H1 (cell line): ENCODE data around the gene SFMBT2. TPM values are rescaled to one million over a fixed set of nuclear protein-coding genes. Genes with fewer than 3 reads are reported as not detected.

Experiments used
- CTCF ChIA-PET: fragments of 300-600 bp; sonication (Branson Sonifier 250); formaldehyde crosslinking; loops from one replicate; lab custom pipeline; 2021; ENCODE audit not compliant: partially characterized antibody; lab: Charles Lee
- POLR2A ChIA-PET: fragments of 300-600 bp; sonication (Branson Sonifier 250); formaldehyde crosslinking; loops from one replicate; lab custom pipeline; 2021; ENCODE audit warnings: inconsistent platforms; ENCODE audit not compliant: partially characterized antibody; lab: Charles Lee
- DNase-seq, 2 experiments: peaks; one replicate each; pipeline versions ENCODE4 v3.0.0 to v3.0.0-alpha.2; 2010 to 2022; ENCODE audit warnings: low spot score in 2 of 2, low read depth in 1 of 2, mixed read lengths in 1 of 2
- FAIRE-seq: peaks from 2 replicates; lab custom pipeline; 2011; peaks lifted over from hg19 to GRCh38; lab: Jason Lieb, UNC
- H2AFZ ChIP-seq: 2 replicates; pipeline ENCODE4 v1.8.1; 2012; ENCODE audit warnings: low read length, inconsistent platforms
- H2AK5ac ChIP-seq: 2 replicates; pipeline ENCODE4 v1.6.1; 2013; ENCODE audit warnings: low read depth, low read length
- H2BK120ac ChIP-seq: replicated peaks from 2 replicates; pipeline ENCODE3; 2013; ENCODE audit warnings: low read depth, low read length, inconsistent platforms
- H2BK12ac ChIP-seq: 2 replicates; pipeline ENCODE4 v1.6.1; 2013; ENCODE audit warnings: low read depth, low read length
- H2BK15ac ChIP-seq: 2 replicates; pipeline ENCODE4 v1.6.1; 2013; ENCODE audit warnings: low read length
- H2BK20ac ChIP-seq: 2 replicates; pipeline ENCODE4 v1.6.1; 2013; ENCODE audit warnings: low read length
- H2BK5ac ChIP-seq: 2 replicates; pipeline ENCODE4 v1.6.1; 2013; ENCODE audit warnings: low read depth, low read length
- H3K14ac ChIP-seq: 2 replicates; pipeline ENCODE4 v1.6.1; 2013; ENCODE audit warnings: inconsistent platforms; ENCODE audit not compliant: insufficient read length
- H3K18ac ChIP-seq: 2 replicates; pipeline ENCODE4 v1.6.1; 2013; ENCODE audit warnings: low read length; ENCODE audit errors: extremely low read depth
- H3K23ac ChIP-seq: 2 replicates; pipeline ENCODE4 v1.6.1; 2013; ENCODE audit warnings: inconsistent platforms; ENCODE audit not compliant: insufficient read length
- H3K23me2 ChIP-seq: 2 replicates; pipeline ENCODE4 v1.6.1; 2013; ENCODE audit warnings: low read depth, low read length
- H3K27ac ChIP-seq: 2 replicates; pipeline ENCODE4 v1.6.1; 2011; ENCODE audit warnings: low read depth, low read length, inconsistent platforms
- H3K27me3 ChIP-seq, 4 experiments: replicated peaks in 1 of 4; 1 replicate in 1 of 4; 2 replicates in 3 of 4; pipeline versions ENCODE4 v1.6.1 to v1.8.1; 2011 to 2013; ENCODE audit warnings: low read length in 3 of 4, mild to moderate bottlenecking in 3 of 4, inconsistent platforms in 2 of 4, mixed read lengths in 2 of 4, moderate library complexity in 1 of 4; ENCODE audit not compliant: control insufficient read depth in 3 of 4, insufficient read depth in 3 of 4; ENCODE audit errors: extremely low read depth in 1 of 4
- H3K36me3 ChIP-seq, 4 experiments: 2 replicates each; pipeline versions ENCODE4 v1.6.1 to v1.8.1; 2011 to 2013; ENCODE audit warnings: mild to moderate bottlenecking in 4 of 4, low read length in 3 of 4, moderate library complexity in 2 of 4, control low read depth in 1 of 4, inconsistent platforms in 1 of 4; ENCODE audit not compliant: insufficient read depth in 4 of 4, control insufficient read depth in 2 of 4
- H3K4ac ChIP-seq: replicated peaks from 2 replicates; pipeline ENCODE3; 2013; ENCODE audit warnings: low read length, low read depth, mixed read lengths, inconsistent platforms; ENCODE audit not compliant: insufficient read length
- H3K4me1 ChIP-seq, 4 experiments: replicated peaks in 1 of 4; 1 replicate in 1 of 4; 2 replicates in 3 of 4; pipeline versions ENCODE4 v1.6.1 to v1.8.1; 2011 to 2013; ENCODE audit warnings: low read length in 3 of 4, inconsistent platforms in 2 of 4, mixed read lengths in 1 of 4; ENCODE audit not compliant: insufficient read depth in 4 of 4, control insufficient read depth in 3 of 4
- H3K4me2 ChIP-seq, 2 experiments: 2 replicates each; pipeline versions ENCODE4 v1.6.1 to v1.8.1; 2011 to 2013; ENCODE audit warnings: low read depth in 2 of 2, low read length in 2 of 2, control low read depth in 1 of 2, inconsistent platforms in 1 of 2, mild to moderate bottlenecking in 1 of 2; ENCODE audit not compliant: insufficient read depth in 1 of 2
- H3K4me3 ChIP-seq, 4 experiments: fragments of 200-600, 300-600 bp in 1 of 4; sonication (generic), shearing (Covaris generic), sonication (Bioruptor Twin) in 1 of 4; 2 replicates each; pipeline versions ENCODE4 v1.5.1 to v1.8.1; 2011 to 2016; ENCODE audit warnings: low read length in 4 of 4, low read depth in 3 of 4, control low read depth in 2 of 4, inconsistent platforms in 2 of 4, mild to moderate bottlenecking in 2 of 4, mixed read lengths in 1 of 4, moderate library complexity in 1 of 4; ENCODE audit not compliant: insufficient read depth in 2 of 4; ENCODE audit errors: extremely low read depth in 1 of 4
- H3K56ac ChIP-seq: replicated peaks from 2 replicates; pipeline ENCODE3; 2013; ENCODE audit warnings: low read depth, mild to moderate bottlenecking, mixed read lengths, low read length, inconsistent platforms; ENCODE audit not compliant: insufficient read length
- H3K79me1 ChIP-seq: 2 replicates; pipeline ENCODE4 v1.6.1; 2013; ENCODE audit warnings: low read depth, low read length, control low read depth
- H3K79me2 ChIP-seq, 2 experiments: 2 replicates each; pipeline versions ENCODE4 v1.6.1 to v1.8.1; 2012 to 2013; ENCODE audit warnings: low read length in 2 of 2, mild to moderate bottlenecking in 2 of 2, inconsistent platforms in 1 of 2; ENCODE audit not compliant: insufficient read depth in 2 of 2, control insufficient read depth in 1 of 2
- H3K9ac ChIP-seq, 4 experiments: replicated peaks in 1 of 4; 1 replicate in 1 of 4; 2 replicates in 3 of 4; pipeline versions ENCODE4 v1.6.1 to v1.8.1; 2011 to 2013; ENCODE audit warnings: low read depth in 3 of 4, low read length in 3 of 4, control low read depth in 2 of 4, mild to moderate bottlenecking in 2 of 4, moderate library complexity in 2 of 4, inconsistent platforms in 1 of 4; ENCODE audit errors: extremely low read depth in 1 of 4
- H3K9me3 ChIP-seq, 2 experiments: 2 replicates each; pipeline versions ENCODE4 v1.6.1 to v1.8.1; 2012 to 2013; ENCODE audit warnings: mild to moderate bottlenecking in 2 of 2, moderate library complexity in 2 of 2, control low read depth in 1 of 2, inconsistent platforms in 1 of 2, low read depth in 1 of 2, low read length in 1 of 2, mixed read lengths in 1 of 2; ENCODE audit not compliant: insufficient read depth in 2 of 2
- H4K20me1 ChIP-seq, 2 experiments: replicated peaks in 1 of 2; 2 replicates each; pipeline versions ENCODE3 to v1.8.1; 2011 to 2013; ENCODE audit warnings: inconsistent platforms in 2 of 2, low read length in 2 of 2, mild to moderate bottlenecking in 1 of 2; ENCODE audit not compliant: insufficient read depth in 2 of 2, control insufficient read depth in 1 of 2
- H4K5ac ChIP-seq: 2 replicates; pipeline ENCODE4 v1.6.1; 2013; ENCODE audit warnings: low read length, low read depth, mixed read lengths, inconsistent platforms; ENCODE audit not compliant: insufficient read length
- H4K8ac ChIP-seq: 2 replicates; pipeline ENCODE4 v1.8.0; 2013; ENCODE audit warnings: mild to moderate bottlenecking, moderate library complexity, low read length, inconsistent platforms; ENCODE audit not compliant: insufficient read depth; ENCODE audit errors: extremely low read depth
- H4K91ac ChIP-seq: replicated peaks from 2 replicates; pipeline ENCODE3; 2013; ENCODE audit warnings: low read length, mixed read lengths, inconsistent platforms; ENCODE audit not compliant: insufficient read length
- CTBP2 ChIP-seq: IDR thresholded peaks from 2 replicates; pipeline ENCODE4 v1.7.0; 2011; ENCODE audit warnings: borderline replicate concordance, mild to moderate bottlenecking, moderate library complexity, mixed read lengths, low read length; ENCODE audit not compliant: insufficient read depth, insufficient read length
- KDM1A ChIP-seq: fragments of 200-600, 300-600 bp; sonication (generic); IDR thresholded peaks from 2 replicates; pipeline ENCODE4 v1.7.1; 2016; ENCODE audit warnings: mild to moderate bottlenecking, low read length, borderline replicate concordance
- NRF1 ChIP-seq: IDR thresholded peaks from 2 replicates; pipeline ENCODE4 v1.6.1; 2011; ENCODE audit warnings: mild to moderate bottlenecking, low read depth, low read length, improper control_type of control experiment
- POU5F1 ChIP-seq: IDR thresholded peaks from 2 replicates; pipeline ENCODE4 v1.6.1; 2011; ENCODE audit warnings: low read depth, mild to moderate bottlenecking, low read length, moderate library complexity
- WGBS, 2 experiments: shearing (Covaris generic) in 1 of 2; methylation state at CpG; one replicate each; pipeline versions ENCODE4 v1.1.6 to v1.1.7; 2013 to 2015; ENCODE audit warnings: low lambda C conversion rate in 2 of 2, mixed read lengths in 2 of 2, inconsistent platforms in 1 of 2, low coverage in 1 of 2, missing lambda C conversion rate in 1 of 2; ENCODE audit not compliant: insufficient replicate concordance in 2 of 2, insufficient coverage in 1 of 2, insufficient read length in 1 of 2; ENCODE audit errors: extremely low coverage in 1 of 2, missing lambda C conversion rate in 1 of 2; 5-methylcytosine and 5-hydroxymethylcytosine counted together
- polyA plus RNA-seq, 7 experiments: library from polyadenylated mRNA; depleted of rRNA in 3 of 7; stranded (reverse) in 5 of 7; unstranded in 2 of 7; fragments of >200 nt in 5 of 7; fragments of 200-250 nt in 2 of 7; gene quantifications; 1 replicate in 5 of 7; 2 replicates in 1 of 7; 4 replicates in 1 of 7; pipeline versions ENCODE4 v1.2.1 to v1.2.3, GENCODE V29; 2011 to 2013; ENCODE audit warnings: missing spikeins in 2 of 7, mixed read lengths in 2 of 7
- total RNA-seq: library from RNA; stranded (reverse); fragmentation: NEBNext Ultra II Directional; extraction: Animal tissue kit (Norgen Biotek cat#: 25700); gene quantifications from 2 replicates; pipeline ENCODE4 v1.2.1, GENCODE V29; 2021

Gene SFMBT2
- total and polyA plus RNA-seq, 2 of the 8 experiments (the other 6 are each of a cell fraction or from before 2014, with no cell fraction given), result 2.9 to 11.0 TPM

DNA sequence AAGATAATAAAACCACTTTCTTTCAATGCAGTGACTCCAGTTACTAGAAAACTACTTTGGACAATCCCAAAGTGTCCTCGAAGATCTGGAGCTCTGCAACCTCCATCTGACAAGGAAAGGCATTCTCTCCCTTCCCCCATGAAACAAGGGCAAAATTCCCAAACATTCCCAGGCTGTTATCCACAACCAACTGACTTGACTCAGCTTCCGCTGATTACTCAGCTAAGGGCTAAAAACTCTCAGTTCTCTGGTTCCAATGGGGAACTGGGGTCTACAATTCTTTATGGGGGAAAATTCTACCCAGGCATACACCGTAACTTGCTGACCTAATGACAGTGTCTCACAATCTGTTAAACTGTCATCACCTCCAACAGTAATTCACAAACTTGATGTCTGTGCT lies 48.4 kb downstream of the SFMBT2 start:
- no peak for FAIRE-seq
- H3K36me3 ChIP-seq, result peaks cover 2 to 35% (median 12%) of the 10 kb centered on the region in 4 experiments; a peak in 7 of 8 replicates
- H3K56ac ChIP-seq, result no peak overlapping the region
- ChIA-PET POLR2A (no interaction called here), CTCF (no interaction called here)
- peaks cover 0 to 2% (median 0%) of the 10 kb centered on the region in 4 experiments; a peak in 2 of 7 replicates for H3K4me1 ChIP-seq
- no peak overlapping the region for H2BK15ac ChIP-seq
- no peak overlapping the region for H2BK20ac ChIP-seq
- H4K5ac ChIP-seq, result no peak overlapping the region
- H4K91ac ChIP-seq, result no peak overlapping the region
- H2BK120ac ChIP-seq, result no peak overlapping the region
- peaks cover 0 to 3% of the 10 kb centered on the region in 2 experiments for H4K20me1 ChIP-seq
- no peak overlapping the region for H2AFZ ChIP-seq
- no peak overlapping the region for H3K18ac ChIP-seq
- 91% methylated on average over 3 of the region's 3 CpGs; no CpG with 5 or more reads in 1 of the 2 experiments for WGBS, 2 experiments
- peaks cover 0 to 5% of the 10 kb centered on the region in 2 experiments; a peak in 1 of 4 replicates for H3K79me2 ChIP-seq
- no peak overlapping the region for H3K9ac ChIP-seq
- H3K4me2 ChIP-seq, result no peak overlapping the region
- H2BK12ac ChIP-seq, result no peak overlapping the region
- no peak overlapping the region for H3K4me3 ChIP-seq
- no peak overlapping the region for H3K27ac ChIP-seq
- H3K27me3 ChIP-seq, result no peaks in the 10 kb centered on the region
- H2BK5ac ChIP-seq, result no peak overlapping the region
- H3K4ac ChIP-seq, result no peak overlapping the region
- H2AK5ac ChIP-seq, result no peak overlapping the region
- DNase-seq, result no peak
- H3K14ac ChIP-seq, result no peak overlapping the region
- no peaks in the 10 kb centered on the region for H3K23me2 ChIP-seq
- H3K79me1 ChIP-seq, result no peaks in the 10 kb centered on the region; the same call in 1 of the 2 replicates
- peaks cover 14 to 24% of the 10 kb centered on the region in 2 experiments for H3K9me3 ChIP-seq
- no peak overlapping the region for H4K8ac ChIP-seq
- no peak overlapping the region for H3K23ac ChIP-seq
- TF ChIP-seq KDM1A (no peak), NRF1 (no peak), POU5F1 (no peak), CTBP2 (no peak)
